CD4-positive, alpha-beta T cell treated with Interleukin-21 for 1 hour (primary cell): ENCODE data around the gene REEP3.
A peak's percentile ranks its signal among the peaks of the same experiment; 100 is the strongest.
"Not testable (repeated sequence)": the region's sequence is repeated elsewhere in the genome, so short reads cannot be mapped to it uniquely, and the experiment has no call there.

Experiments
- DNase-seq: peaks from one replicate; pipeline ENCODE4 v3.0.0-alpha.2; 2020

REEP3 gene

GRCh38 chr10:63520500-63521415 lies at the start of gene REEP3:
Gene REEP3, plus strand, starts transcription at chr10:63521401. Its CDS starts 145 bp downstream, at chr10:63521546.
- DNase-seq = peak; percentile 50

GRCh38 chr10:63474488-63474887 lies 46.7 kb upstream of the REEP3 start:
- DNase-seq = no peak

- DNase-seq = no peak
Observed at GRCh38 chr10:63477927-63478326, 43.3 kb upstream of the REEP3 start.

- DNase-seq = no peak
Observed at GRCh38 chr10:63478564-63478963, 42.6 kb upstream of the REEP3 start.

GRCh38 chr10:63480237-63480636 lies 41.0 kb upstream of the REEP3 start:
- no peak for DNase-seq

- no peak for DNase-seq
Observed at GRCh38 chr10:63481815-63482421, 39.3 kb upstream of the REEP3 start.

GRCh38 chr10:63483983-63484382 lies 37.2 kb upstream of the REEP3 start:
- no peak for DNase-seq

GRCh38 chr10:63487990-63488389 lies 33.2 kb upstream of the REEP3 start:
- no peak for DNase-seq

GRCh38 chr10:63489838-63490237 lies 31.4 kb upstream of the REEP3 start:
- DNase-seq = no peak

GRCh38 chr10:63491588-63492316 lies 29.4 kb upstream of the REEP3 start:
- DNase-seq = no peak

- DNase-seq = not testable (repeated sequence)
Observed at GRCh38 chr10:63492317-63492690, 28.9 kb upstream of the REEP3 start.

- no peak for DNase-seq
Observed at GRCh38 chr10:63493004-63493403, 28.2 kb upstream of the REEP3 start.

- no peak for DNase-seq
Observed at GRCh38 chr10:63494951-63495350, 26.2 kb upstream of the REEP3 start.

GRCh38 chr10:63496561-63496960 lies 24.6 kb upstream of the REEP3 start:
- DNase-seq = no peak

GRCh38 chr10:63497321-63497720 lies 23.9 kb upstream of the REEP3 start:
- DNase-seq = no peak

- no peak for DNase-seq
Observed at GRCh38 chr10:63498665-63499064, 22.5 kb upstream of the REEP3 start.

GRCh38 chr10:63500551-63500950 lies 20.6 kb upstream of the REEP3 start:
- DNase-seq = not testable (repeated sequence)

- DNase-seq = no peak
Observed at GRCh38 chr10:63501954-63502353, 19.2 kb upstream of the REEP3 start.

GRCh38 chr10:63502832-63503231 lies 18.4 kb upstream of the REEP3 start:
- DNase-seq = no peak

- no peak for DNase-seq
Observed at GRCh38 chr10:63503395-63503794, 17.8 kb upstream of the REEP3 start.

GRCh38 chr10:63504145-63504881 lies 16.9 kb upstream of the REEP3 start:
- DNase-seq = no peak

GRCh38 chr10:63505562-63505961 lies 15.6 kb upstream of the REEP3 start:
- DNase-seq = no peak

- no peak for DNase-seq
Observed at GRCh38 chr10:63506554-63506953, 14.6 kb upstream of the REEP3 start.
